Right forelimb (tissue), 1 donor: ENCODE measurements around the gene BMPR1A.
"Not testable (repeated sequence)": the region's sequence is repeated elsewhere in the genome, so short reads cannot be mapped to it uniquely, and the experiment has no call there.

Experiments
- DNase-seq: peaks from one replicate; pipeline ENCODE4 v3.0.0-alpha.2; 2018

Gene BMPR1A

DNA sequence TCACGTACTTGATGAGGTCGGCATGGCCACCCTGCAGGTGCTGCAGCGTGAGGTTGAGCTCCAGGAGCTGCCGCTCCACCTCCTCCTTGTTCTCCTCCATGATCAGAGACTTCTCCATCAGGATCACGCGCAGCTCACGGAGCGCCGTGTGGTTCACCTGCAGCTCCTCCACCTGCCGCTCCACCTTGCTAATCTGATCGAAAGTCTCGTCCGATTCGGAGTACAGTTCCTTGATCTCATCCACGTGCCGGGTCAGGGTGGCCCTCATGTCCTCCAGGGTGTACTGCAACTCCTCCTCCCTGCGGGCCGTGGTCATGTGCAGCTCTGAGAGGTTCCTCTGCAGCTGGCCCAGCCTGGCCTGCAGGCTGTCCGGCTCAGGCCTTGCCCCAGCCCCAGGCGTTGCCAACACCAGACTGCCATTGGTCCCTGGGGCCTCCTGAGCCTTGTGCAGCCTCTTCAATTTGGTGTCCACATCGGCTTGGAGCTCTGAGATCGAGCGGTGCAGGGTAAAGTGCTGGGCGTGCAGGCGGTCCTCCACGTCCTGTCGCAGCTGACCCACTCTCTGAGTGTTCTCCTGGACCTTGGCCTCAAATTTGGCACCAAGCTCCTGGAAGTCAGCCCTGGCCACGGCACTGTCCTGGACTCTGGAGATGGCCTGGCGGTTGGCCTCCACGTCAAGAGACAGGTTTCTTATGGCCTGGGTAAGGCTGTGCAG is 187.1 kb downstream of the BMPR1A start:
- no peak for DNase-seq

DNA sequence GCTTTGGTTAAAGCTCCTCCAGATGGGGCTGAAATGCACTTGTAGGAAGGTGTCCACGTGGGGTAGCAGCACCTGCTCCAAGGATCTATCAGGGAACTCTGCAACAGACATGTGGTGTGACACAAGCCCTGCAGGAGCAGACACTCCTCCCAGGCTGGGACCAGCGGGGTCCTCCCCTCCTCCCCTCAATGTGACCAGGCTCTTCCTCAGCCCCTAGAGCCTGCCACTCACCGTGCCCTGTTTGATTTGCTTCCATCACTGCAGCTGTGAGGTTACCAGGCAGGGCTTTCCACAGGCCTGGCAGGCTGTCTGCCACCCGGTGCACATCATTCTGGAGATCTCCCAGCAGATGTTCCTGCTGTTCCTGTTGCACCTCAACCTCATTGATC is 187.6 kb downstream of the BMPR1A start:
- DNase-seq, result no peak

DNA sequence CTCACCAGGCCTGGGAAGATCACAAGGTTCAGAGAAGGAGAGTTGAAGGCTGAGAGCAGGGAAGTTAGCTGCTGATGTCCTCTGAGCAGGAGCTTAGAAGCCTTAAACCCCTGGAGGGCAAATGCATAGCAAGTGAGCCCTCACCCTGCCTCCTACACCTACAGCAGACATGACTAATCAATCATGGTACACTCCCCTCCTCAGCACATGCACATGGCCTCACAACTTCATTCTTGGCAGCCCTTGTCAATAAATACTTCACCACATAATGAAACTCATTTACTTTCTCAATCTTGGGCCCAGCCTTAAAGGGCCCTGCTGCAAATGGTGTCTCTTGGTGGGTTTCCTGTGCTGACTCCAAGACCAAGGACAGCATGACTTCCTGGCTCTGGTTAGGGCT is 188.1 kb downstream of the BMPR1A start:
- peak; percentile 37 for DNase-seq

DNA sequence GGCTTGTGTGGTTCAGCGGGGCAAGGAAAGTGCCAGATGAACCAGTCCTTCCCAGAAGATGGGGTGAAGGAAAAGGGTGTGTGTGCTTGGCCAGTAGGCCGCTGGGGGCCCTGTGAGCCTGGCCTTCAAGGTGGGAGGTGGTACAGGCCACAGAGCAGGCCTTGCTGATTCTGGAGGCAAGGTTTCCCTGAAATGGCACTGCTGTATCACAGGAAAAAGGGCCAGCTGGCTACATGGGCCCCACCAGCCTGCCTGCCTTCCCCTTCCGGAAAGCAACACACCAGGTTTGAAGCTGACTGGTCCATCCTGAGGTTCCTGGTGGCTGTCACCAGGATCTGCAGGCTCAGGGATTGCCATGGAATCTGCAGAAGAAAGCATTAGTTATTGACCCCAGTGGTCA is 188.5 kb downstream of the BMPR1A start:
- DNase-seq, result no peak

DNA sequence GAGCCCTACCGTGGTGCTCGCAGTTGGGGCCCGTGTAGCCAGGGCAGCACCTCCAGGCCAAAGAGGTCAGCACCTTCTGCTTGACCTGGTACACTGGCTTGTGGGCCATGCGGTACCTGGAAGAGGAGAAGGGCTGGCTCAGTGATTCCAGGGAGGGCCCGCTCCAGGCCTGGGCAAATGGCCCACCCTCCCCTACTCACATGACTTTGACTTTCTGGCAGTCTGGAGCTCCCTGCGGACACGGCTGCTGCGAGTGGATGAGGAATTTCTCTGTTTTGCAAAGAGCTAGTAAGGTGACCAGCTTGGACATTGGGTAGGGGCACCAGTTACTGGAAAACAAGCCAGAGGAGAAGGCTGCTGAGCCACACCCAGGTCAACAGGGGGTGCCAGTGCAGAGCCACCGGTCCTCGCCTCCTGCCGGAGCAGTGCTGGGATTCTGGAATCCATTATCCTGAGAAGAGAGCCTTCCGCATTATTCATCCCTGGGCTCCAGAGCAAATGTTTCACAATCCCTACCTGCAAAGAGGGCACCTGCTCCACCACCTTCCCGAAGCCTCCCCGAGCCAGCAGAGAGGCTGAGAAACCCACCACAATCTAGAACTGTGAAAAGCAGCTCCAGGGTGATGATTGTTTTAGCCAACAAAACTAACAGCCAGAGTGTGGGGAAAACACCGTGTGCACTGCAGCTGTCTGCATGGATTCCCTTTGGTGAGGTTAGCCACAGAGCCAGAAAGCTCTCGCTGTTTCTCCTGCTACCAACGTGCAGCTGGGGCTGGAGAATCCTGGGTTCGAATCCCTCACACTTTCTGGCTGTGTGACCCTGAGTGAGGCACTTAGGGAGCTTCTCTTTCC is 189.2 kb downstream of the BMPR1A start:
- peak; percentile 61 for DNase-seq

DNA sequence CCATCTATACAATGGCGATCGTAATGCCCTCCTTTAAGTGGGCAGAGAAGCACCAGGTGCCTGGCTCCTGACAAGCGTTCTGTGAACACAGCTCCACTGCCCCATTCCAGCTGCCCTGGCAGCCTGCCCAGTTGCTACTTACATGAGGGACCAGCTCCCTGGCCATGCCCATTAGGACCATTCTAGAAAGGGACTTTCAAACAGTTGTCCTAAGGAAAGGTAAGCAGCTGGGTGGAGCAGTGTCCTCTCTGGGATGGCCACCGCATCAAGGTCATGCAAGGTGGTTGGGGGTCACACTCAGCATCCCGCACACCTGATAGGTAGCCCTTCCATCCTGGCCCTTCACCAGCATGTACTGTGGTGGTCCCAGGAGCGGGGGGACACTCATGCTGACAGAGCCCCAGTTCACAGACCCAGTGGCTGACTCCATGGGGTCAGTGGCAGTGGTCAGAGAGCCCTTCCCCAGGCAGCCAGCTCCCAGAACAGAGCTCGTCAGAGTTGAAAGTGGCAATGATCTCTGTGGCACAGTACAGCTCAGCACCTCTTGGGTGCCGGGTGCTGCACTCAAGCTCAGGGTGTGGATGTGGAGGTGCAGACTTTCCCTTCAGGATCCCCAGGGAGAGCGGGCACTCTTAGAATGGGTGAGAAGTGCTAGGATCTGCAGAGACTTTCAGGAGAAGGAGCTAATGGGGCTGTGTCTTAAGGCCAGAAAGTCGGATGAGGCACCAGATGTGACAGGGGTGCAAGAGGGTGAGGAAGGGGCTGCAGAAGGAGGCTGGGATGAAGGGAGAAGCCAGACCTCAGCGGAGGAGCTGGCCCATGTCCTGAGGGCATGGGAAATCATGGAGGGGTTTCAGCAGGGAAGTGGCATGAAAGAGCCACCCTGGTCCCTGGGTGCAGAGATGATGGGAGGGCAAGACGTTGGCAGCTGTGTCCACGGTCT is 190.1 kb downstream of the BMPR1A start:
- no peak for DNase-seq

DNA sequence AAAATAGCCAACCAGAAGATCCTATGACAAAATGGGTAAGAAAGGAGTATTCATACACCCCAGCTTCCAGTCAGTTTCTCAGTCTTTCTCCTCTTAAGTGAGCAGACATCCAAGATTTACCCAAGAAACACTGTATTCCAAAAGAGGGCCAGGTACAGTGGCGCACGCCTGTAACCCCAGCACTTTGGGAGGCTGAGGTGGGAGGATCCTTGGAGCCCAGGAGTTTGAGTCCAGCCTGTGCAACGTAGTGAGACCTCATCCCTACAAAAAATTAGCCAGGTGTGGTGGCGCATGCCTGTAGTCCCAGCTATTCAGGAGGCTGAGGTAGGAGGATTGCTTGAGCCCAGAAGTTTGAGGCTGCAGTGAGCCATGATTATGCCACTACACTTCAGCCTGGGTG is 191.4 kb downstream of the BMPR1A start:
- not testable (repeated sequence) for DNase-seq

DNA sequence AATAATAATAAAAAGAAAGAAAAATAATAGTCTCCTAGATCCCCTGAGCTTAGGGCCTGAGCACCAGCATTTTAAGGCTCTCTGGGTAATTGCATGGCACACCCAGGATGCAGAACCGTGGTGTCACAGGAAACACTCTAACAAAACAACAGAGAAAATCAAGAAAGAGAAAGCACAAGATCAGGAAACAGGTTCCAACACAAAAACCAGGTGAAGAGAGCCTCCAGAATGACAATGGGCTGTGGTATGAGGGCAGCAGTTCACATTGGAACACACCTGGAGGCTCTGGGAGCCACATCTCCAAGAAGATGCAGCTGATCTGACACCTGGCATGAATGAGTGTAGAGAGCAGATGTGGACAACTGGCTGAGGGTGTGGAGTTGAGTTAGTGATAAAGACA is 193.9 kb downstream of the BMPR1A start:
- peak; percentile 15 for DNase-seq

DNA sequence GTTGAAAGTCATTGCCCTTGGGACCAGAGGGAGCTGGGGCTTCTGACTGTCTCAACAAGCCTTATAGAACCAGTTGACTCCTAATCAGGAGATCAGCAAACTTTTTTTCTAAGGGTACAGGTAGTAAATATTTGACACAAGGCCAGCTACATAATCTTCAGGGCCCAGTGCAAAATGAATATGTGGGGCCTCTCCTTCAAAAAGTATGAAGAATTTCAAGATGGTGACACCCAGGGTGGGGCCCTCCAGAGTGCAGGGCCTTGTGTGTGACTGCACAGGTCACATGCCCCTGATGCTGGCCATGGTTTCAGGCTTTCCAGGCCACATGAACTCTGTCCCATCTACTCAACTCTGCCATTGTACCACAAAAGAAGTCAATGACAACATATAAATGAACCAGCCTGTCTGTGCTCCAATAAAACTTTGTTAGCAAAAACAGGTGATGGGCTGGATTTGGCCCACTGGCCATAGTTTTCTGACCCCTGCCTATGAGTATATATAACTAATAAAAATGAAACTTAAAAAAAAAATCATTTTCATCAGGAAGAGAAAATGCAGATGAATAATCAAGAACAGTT is 194.9 kb downstream of the BMPR1A start:
- DNase-seq, result peak; percentile 20

DNA sequence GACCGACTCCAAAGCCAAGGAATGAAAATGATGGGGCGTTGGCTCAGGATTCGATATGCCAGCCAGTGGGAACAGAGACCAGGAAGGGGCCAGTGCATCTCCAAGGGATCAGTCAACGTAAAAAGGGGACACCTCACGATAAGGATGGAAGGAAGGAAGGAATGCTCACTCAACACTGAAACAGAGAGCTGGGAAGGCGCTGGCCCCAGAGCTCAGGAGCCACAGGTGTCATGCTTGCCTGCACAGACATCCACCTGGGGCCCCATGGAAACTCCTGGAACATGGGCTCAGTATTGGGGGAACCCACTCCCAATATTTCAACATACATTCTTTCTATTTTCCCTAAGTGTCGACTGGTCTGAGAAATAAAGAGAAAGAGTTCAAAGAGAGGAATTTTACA is 195.7 kb downstream of the BMPR1A start:
- DNase-seq, result no peak

DNA sequence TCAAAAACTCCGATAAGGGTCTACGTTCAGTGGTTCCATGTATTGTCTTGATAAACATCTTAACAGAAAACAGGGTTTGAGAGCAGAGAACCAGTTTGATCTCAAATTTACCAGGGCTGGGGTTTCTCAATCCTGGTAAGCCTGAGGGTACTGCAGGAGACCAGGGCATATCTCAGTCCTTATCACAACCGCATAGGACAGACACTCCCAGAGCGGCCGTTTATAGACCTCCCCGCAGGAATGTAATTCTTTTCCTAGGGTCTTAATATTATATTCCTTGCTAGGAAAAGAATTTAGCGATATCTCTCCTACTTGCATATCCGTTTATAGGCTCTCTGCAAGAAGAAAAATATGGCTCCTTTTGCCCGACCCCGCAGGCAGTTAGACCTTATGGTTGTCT is 196.3 kb downstream of the BMPR1A start:
- DNase-seq, result not testable (repeated sequence)

DNA sequence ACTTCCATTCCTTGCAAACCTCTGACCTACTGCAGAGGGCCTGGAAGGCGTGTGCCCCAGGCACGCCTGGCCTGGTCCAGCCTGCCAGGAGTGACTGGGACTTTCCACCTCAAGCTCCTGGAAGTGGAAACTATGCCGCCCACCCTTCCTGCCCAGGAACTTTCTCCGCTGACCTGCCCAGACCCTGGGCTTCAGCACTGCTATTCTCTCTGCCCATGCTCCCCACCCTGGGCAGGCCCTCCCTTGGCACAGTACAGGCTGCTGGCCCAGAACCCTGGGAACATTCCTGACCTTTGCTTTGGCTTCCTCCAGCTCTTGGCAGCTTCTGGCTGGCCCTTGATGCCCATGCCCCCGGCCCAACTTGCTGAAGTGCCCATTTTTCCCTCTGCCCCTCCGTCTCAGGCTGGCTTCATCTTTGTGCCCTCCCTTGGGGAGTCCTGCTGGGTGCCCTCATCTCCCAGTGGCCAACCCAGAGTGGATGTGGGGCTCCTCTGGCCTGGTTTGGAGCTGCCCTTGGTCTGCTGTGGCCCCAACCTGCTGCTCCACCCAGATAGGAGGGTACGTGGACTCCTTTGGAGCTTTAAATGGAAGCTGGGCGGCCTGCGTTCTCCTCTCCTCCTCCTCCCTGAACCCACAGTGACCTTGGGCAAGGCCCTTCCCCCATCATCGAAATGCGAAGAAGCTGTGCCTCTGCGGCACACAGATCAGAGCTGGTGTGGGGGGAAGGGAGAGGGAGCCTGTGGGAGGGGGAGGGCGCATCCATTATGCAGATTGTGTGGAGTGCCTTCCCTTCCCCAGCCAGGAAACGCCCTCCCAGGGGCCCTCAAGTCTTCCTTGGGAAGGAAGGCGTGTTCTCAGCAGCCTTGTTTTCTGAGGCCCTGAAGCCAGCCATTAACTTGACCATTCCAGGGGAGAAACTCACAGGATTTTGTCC is 197.6 kb downstream of the BMPR1A start:
- no peak for DNase-seq

DNA sequence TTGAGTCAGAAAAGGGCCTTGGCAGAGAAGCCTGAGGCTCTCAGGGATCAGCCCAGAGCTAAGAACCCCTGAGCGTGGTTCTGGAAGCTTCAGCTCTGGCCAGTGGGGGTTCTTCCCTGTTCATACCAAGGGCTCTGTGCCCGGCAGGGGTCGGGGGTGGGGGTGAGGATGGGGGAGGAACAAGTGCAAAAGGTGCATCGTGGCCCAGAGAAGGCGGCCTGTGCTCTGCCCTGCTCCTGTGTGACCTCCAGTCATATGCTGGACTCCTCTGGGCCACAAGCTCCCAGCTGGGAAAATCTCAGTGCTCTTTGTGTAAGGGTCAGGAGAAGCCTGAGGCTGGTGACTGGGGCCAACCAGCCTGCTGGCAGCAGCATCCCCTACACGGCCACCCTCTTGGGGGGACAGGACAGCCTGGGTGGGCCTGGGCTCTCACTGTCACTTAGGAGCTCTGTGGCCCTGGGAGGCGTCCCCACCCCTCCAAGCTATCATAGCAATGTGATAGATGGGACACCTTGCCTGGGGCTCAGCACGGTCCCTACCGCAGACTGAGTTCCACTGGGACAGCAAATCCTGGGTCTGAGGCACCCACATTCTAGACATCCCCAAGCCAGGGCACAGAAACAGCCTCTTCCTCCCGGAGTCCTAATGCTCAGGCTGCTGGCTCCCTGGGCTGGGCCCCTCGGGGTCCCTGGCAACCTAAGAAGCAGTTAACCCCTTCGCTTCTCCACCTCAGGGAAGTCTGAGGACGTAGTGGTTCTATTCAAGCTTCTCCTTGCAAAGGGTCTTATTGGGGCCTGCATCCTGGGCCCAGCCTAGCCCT is 198.5 kb downstream of the BMPR1A start:
- DNase-seq, result no peak

DNA sequence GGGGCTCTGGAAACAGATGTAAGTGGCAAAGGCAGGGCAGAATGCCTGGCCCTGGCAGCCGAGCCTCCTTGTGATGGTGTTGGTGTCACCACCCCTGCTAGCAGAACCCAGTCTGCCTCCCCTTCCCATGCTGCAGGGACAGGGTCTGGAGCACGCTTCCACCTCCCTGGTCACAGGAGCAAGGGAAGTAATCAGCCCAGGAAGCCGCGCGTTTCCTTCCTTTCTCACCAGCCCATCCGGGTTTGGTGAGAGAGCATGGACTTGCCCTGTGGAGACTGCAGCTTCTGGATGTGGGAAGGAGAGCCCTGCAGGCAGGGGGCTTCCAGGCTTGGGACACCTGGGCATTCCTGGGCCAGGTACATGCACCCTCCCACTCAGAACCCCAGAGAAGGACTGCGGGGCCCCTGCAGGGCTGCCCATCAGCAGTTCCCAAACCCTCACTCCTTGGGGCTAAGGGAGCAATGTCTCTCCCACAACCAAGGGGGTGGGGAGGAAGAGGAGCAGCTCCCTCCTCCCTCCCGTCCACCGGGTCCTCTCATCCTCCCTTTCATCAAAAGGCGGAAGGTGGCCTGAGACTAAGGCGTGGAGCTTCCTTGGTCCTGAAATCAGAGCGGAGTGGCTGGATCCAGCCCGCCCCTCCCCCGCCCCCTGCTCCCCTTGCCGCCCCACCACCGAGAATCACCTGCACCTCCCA is 199.2 kb downstream of the BMPR1A start:
- DNase-seq, result no peak

DNA sequence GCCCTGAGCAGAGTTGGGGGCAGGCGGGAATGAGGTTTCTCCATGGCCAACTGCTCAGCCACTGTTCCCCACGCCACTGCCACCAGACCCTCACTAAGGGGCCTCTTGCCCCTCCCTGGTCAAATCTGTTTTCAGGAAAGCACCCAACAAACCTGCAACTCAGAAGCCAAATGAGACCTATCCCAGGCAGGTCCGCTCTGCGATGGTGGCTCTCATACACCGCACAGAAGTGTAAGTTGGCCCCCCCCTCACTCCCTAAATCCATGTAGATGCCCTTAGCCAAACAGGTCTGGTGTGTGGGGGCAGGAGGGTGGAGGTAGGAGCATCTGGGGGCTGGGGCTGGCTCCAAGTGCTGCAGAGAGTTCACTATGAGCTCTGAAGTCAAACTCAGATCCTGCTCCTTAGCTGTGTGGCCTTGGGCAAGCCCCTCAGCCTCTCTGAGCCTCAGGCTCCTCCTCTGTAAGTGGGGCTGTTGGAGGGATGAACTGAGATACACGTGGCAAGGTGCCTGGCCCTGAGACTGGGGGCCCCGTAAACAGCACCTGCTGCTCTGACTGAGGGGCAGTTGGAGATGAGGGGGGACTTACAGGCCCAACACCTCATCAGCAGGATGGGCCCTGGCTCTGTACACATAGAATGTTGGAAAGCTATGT is 199.9 kb downstream of the BMPR1A start:
- DNase-seq, result no peak

DNA sequence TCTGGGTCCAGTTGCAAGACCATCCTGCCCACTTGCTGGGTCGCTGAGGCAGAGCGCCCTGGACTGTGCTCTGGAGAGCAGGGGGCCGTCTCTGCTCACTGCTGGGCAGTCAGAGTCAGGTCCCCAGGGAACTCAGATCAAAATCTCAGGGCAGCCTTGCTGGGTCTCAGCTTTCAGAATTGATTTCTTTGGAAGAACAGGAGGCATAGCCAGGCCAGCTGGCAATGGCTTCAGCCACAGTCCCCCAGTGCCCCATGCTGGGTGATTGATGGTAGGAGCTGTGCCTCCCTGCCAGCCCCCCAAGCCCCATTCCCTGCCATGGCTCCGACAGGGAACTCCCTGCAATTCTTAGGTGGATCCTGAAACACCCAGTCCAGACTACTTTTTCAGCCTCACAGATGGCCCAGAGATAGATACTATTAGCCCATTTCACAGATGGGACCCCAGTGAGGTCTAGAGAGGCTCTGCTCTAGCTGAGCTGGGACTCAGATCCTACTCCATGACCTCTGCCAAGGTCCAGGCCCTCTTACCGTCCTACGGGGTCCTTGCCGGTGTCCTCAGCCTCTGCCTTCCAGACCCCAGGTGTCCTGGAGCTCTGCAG is 200.5 kb downstream of the BMPR1A start:
- no peak for DNase-seq

DNA sequence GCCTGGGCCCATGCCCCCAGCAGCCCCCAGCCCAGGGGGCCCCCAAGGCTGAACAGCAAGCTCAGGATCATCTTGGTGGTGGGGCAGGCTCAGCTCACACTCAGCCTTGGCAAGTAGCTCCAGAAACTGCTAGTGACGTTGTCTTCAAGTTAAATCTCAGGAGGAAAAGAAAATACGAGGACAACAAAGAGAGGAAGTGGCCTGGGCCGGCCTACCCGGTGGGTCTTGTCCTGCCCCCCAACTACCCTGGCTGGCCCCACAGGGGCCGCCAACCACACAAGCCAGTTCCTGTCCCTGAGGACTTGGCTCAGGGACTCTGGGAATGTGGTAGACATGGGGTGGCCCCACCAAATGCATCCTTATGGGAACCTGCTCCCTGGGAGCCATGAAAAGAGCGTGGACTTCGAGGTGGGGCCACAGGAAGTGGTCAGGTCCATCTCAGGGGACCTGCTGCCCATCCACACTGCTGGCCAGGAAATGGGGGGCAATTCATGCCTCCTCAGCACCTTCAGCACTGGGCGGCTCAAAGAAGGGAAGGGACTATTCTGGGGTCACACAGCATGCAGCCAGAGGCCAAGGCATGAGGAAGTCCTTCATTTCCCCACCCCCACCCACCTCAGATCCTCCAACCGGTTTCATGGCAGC is 201.2 kb downstream of the BMPR1A start, which contains the start of gene MMRN2:
Gene MMRN2, minus strand, starts transcription at position 145 of the 645 bp plus-strand sequence. Its CDS starts 74 bp downstream, at position 71.
- no peak for DNase-seq

DNA sequence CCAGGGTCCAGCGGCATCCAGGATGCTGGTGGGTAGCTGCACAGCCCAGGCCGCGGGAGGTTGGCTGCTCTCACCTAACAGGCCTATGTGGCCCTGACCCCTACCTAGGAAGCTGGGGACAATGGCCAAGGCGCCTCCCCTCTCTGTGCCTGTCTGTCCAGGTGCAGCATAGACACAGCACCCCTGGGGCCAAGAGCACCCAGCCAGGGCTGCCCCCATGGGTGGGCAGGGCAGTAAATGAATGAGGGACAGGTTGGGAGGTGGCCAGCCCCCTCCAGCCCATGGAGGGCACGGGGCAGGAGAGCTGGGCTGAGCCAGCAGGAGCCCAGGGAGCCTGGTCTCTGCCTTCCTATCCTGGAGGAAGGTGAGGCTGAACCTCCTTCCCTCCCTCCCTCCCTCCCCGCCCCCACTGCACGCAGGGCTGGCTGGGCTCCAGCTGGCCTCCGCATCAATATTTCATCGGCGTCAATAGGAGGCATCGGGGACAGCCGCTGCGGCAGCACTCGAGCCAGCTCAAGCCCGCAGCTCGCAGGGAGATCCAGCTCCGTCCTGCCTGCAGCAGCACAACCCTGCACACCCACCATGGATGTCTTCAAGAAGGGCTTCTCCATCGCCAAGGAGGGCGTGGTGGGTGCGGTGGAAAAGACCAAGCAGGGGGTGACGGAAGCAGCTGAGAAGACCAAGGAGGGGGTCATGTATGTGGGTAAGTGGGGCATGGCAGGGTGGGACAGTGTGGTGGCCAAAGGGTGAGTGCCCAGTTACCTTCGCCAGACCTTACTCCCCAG is 201.9 kb downstream of the BMPR1A start, which contains the start of gene SNCG:
Gene SNCG, plus strand, starts transcription at position 484 of the 785 bp plus-strand sequence. Its CDS starts 99 bp downstream, at position 583.
- no peak for DNase-seq
